HS-27A (cell line): ENCODE results near the gene PREX1.

Experiments used
- DNase-seq: peaks from one replicate; pipeline ENCODE4 v3.0.0-alpha.2; 2012; ENCODE audit warnings: low read depth, missing footprints

The PREX1 gene

DNA sequence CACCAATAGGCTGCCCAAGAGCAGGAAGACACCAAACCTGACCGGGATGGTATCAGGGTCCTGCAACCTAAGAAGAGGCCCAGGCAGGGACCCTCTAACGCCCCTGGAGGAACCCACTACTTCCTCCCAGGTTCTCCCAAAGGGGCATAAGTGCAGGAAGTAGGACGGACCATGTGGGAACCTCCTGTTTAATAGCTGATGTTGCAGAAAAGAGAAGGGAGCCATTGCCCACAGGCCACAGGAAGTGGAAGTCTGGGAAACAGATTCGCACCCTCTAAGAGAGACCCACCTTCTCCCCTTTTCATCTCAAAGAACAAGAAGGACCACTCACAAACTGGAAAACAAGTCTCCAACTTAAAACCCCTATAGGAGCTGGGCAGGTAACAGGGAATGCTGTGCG, 18.1 kb downstream of the PREX1 start:
- DNase-seq: no peak

DNA sequence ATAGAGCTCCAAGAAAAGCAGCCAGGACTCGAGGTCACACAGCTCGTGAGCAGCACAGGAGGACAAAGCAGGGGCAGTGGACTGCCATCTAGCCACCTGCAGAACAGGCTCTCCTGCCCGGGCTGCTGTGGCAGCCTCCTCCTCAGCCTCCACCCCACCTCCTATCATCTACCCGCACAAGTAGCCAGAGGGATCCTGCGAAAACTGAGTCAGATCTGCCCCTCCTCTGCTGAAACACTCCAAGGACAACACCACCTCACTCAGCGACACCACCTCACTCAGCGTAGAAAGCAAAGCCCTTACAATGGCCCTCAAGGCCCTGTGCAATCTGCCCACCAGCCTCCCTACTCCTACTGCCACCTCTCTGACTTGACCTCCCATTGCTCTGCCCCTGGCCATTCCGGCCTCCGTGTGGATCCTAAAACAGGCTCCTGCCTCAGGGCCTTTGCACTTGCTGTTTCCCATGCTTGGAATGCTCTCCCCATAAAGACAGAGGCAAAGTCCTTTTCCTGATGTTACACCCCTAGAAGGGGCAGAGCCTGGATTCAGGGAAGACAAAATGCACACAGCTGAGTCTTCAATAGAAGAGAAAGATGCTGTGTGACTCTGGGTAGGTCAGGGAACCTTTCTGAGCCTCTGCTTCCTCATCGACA, 19.3 kb downstream of the PREX1 start:
- no peak for DNase-seq

DNA sequence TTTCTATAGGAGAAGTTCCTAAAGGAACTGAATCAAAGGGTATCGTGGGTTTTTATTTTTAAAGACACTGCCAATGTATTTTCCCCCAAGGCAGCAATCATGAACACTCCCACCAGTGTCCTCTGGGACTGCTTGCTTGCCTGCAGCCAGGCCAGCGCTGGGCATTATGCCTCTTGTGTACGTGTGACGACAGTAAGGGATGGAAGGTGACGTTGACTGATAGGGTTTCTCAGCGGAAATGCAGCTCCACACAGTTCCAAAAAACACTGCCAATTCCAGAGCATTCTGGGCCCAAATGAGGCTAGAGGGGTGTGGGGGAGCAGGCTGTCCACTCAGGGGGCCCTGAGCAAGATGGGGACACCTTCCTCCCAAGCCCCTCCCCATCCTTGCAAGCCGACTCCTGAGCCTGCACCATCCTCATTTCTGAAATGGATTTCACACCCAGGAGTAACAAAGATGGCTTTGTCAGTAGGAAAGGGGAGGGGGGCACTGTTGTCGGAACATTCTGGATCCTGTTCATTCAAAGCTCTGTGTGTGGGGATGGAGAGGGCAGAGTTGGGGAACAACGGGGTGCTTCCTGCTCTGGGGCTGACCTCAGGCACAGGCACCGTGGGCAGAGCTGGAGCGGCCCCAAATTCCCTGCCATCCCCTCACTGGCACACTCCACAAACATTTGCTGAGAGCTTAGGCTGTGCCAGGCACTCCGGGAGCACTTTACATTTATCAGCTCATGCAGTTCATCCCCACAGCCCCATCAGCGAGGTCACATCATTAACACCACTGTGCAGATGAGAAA, 20.0 kb downstream of the PREX1 start:
- DNase-seq: no peak

DNA sequence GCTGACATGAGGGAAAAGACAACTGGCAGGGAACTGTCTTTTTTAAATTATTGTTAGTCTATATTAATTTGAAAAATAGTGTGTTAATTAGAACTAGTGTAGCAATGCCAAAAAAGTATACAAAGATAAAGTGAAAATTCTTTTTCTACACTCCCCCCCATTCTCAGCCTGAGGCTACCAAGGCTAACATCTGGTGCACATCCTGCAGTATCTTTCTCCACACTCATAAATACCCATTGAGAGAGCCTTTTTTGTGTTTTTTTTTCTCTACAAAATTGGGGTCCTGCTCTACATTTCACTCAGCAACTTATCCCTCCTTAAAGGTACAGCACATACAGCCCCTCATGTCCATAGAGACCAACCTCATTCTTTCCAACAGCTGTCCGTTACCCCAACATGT, 20.7 kb downstream of the PREX1 start:
- DNase-seq: no peak

DNA sequence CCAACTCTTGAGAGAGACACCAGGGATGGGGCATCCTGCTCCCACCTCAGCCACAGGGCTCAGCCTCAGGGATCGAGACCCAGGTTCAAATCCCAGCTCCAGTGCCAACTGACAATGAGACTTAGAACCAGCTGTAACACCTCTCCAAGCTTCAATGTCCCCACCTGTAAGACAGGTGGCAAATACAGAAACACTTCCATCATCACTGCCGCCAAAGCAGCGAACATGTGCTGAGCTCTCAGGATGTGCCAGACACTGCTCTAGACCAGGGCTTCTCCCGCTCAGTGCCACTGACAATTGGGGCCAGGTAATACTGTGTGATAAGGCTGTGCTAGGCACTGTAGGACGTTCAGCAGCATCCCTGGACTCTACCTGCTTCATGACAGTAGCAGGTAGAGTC, 22.1 kb downstream of the PREX1 start:
- DNase-seq: no peak

DNA sequence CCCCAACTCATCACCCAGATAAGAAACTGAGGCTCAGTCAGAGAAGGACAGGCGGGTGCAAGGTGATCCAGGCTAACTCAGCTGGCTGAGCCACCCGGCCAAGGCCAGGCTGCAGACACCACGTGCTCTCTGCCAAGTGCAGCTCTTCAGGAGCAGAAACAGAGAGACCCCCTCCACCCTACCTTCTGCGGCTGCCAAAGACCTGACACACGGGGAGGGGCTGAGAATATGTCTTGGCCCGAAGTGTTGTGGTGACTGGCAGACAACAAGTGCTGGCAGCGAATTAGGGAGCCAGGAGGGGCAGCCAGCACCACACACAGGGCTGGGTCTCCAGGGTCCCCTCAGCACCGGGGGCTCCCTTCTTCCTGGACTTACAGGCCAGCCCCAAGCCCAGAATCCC, 22.5 kb downstream of the PREX1 start:
- DNase-seq: no peak

DNA sequence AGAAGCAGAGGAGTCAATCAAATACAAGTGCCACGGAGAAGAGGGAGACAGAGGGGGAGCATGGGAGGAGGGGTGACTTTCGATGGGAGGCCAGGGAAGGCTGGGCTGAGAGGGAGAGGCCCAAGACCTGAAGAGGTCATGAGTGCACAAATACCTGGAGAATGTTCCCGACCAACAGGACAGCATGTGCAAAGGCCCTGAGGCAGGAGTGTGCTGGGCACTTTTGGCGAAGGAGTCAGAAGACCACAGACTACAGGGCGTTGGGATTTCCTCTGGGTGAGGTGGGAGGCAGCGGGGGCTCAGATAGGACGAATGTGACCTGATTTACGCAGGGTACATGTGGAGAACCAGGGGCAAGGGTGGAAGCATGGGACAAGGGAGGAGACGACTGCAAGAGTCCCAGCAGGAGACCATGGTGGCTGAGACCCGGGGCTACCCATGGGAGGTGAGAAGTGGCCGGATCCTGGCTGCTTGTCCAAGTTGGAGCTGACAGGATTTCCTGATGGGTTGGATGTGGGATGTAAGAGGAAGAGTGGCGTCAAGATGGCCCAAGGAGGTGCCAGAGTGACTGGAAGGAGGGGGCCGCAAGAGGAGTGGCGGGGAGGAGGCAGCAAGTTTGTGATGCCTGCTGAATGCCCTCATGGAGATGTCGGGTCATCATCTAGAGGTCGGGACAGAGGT, 23.4 kb downstream of the PREX1 start:
- DNase-seq: no peak

DNA sequence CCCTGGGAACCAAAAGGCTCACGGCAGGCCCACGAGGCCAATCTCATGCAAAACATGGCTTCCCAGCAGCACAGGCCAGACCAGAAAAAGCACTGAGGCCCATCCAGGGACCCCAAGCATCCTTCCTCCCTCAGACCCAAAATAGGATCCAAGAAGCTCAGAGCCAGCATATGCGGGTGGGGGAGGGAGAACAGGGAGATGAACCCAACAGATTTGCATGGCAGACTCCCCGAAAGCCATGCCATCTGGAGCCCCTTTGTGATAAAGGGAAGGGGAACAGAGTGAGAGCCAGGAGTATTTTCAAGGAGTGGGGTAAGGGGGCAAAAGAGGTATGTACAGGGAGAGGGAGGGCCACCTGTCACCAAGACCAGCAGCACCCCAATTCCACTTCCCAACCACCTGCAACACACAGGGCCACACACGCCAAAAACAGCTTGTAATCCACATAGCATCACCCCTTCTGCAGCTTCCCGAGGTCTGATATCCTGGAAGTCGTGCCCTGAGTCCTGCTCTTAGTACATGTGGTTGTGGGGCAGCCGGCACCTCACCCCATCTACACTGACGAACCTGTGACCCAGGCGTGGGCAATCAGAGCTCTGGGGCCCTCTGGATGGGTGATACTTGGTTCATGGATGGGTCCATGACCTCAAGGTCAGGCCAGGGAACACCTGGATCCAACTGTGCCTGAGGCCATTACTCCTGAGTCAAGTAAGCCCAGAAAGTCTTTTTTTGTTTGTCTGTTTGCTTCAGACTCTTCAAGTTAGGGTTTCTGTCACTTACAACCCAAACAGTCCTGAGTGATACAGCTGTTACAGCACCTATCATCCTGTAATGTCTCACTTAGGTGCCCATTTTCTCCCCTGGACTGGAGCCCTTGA, 24.4 kb downstream of the PREX1 start:
- DNase-seq: no peak

DNA sequence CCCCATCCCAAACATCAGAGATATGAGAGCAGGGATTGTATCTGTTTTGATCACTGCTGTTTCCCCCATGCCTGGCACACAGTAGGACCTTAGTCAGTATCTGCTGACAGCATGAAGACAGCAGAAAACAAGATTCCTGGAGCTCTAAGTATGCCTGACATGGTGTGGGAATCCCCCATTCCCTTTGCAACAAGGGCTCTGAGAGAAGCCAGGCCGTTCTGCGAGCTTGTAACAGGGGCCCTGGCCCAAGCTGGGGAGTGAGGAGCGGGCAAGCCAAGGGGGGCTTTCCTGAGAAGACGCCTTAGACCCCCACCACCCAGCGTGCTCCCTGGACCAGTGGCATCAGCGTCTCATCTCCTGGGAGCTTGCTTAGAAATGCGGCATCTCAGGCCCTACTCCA, 25.2 kb downstream of the PREX1 start:
- no peak for DNase-seq

DNA sequence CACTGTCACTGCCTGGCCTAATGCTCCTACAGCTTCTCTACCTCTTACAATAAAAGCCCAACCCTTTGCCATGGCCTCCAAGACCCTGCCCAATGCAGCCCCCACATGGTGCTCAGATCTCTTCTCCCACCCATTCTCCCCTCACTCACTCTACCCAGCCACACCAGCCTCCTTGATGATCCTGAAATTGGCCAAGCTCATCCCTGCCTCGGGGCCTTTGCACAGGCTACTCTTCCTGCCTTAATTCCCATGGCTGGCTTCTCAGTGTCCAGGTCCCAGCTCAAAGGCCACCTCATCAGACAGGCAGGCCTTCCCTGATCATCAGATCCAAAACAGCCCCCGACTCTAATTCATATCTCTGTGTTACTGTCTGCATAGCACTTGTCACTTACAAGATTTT, 25.6 kb downstream of the PREX1 start:
- no peak for DNase-seq

DNA sequence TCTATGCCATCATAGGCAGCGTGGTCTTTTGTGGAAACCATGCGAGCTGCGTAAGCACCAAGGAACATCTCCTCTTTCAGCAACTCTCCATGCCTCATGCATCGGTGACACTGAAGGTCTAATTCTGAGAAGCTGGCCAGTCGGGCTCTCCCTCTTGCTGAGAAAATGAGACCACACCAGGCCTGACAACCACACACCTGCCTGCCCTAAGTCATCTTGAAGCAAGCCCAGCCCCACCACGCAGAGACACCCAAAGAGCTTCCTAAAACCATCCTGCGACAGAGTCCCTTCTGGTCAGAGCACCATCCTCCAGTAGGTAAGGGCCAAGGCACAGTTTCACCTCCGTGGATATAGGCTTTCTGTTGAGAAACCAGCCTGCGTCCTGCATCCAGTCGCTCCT, 26.6 kb downstream of the PREX1 start:
- DNase-seq: no peak

DNA sequence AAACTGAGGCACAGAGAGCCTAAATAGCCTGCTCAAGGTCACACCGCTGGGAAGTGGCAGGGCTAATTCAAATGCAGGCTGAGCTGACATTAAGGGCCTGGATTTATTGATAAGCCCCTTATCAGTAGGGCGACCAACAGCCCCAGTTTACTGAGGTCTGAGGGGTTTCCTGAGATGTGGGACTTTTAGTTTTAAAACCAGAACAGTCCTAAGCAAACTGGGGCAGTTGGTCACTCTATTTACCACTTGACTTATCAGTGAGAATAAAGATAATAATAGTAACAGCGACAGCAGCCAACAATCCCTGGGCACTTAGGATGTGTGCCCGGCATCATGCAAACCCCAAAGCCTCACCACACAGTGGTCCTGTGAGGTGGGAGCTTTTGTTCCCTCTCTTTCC, 27.6 kb downstream of the PREX1 start:
- no peak for DNase-seq

DNA sequence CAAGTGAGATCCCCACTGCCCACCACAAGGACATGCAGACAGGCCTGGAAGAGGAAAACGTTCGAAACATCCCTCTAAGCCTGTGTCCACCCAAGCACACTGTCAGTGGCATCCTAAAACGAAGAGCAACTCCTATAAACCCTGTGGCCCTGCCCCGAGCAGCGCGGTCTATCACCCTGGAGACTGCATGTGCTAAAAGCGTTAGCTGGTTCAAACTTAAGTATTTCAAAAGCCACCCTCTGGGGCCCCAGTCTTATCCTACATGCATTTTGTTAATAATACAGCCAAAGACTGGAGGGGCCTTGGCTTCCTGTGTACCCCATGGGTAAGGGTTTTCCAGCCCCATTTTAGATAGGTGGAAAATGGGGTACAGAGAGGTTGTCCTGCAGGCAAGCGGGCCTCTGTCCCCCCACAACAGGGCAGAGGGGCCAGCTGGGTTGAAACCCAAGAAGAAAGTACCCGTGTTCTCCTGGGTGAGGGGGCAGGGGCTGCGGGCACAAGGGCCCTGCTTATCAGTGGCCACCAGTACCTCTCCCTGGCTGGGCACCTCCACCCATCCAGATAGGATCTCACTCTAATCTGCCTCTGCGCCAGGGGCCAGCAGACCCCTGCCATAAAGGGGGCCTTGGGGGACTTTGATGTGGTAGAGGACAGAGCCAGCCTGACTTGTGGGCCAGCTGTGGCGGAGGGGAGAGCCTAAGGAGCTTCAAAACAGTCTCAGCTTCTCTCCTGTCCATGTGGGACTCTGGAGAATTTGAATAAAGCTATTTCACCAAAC, 28.3 kb downstream of the PREX1 start:
- DNase-seq: no peak

DNA sequence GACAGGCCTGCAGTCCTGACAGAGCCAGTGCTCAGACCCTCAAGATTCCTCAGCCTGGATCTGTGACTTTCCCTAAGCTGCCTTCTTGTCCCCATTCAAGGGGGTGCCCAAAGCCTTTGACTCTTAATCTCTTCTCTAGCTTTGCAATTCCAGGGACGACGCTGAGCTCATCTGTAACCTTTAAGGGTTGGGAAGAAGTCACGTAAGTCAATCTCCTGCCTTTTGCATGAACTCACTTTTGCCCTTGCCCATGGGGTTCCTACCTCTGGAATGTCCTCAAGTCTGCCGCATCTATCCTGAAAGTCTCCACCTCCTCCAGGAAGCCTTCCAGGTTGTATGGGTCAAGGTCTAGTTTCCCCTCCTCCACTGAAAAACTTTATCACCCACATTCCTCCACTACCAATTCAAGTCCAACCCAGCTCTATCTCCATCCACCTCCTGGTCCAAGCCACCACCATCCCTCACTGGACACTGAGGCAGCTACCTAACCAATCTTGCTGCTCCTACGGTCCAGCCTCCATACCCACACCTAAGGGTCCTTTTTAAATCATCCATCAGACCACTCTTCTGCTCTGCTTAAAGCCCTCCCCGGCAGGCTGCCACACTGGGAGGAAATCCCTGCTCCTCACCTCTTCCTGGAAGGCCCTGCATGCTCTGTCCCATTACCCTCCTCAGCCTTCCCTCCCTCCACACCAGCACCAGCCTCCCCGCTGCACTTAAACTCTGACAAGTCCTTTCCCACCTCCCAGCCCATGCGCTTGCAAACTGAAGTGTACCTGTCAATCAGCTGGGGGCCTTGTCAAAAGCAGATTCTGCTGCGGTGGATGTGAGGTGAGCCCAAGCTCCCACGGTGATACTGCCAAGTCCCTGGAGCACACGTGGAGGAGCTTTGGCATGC, 29.7 kb downstream of the PREX1 start:
- no peak for DNase-seq

DNA sequence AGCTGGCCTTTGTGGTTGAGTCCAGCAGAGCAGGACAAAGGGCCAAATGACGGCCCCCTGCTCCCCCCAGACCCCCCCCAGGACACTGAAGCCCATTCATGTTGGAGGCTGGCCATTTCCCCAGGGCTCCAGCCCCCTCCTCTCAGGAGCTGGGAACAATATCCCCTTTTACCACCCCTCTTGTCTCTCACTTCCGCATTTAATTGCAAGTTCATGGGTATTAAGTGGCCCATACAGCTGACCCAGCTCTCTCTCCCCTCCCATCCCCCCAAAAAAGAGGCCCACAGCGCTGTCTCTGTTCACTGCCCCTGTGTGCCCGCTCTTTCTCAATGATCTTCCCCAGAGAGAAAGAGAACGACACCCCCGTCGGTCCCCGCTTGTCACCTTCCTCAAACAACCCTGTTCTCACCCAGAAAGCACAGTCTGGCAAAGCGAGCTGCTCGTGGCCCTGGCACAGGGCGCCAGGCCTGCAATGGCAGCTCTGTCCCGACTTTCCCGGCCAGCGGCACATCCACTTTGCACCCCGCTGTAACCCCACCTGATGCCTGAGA, 30.4 kb downstream of the PREX1 start:
- DNase-seq: no peak

DNA sequence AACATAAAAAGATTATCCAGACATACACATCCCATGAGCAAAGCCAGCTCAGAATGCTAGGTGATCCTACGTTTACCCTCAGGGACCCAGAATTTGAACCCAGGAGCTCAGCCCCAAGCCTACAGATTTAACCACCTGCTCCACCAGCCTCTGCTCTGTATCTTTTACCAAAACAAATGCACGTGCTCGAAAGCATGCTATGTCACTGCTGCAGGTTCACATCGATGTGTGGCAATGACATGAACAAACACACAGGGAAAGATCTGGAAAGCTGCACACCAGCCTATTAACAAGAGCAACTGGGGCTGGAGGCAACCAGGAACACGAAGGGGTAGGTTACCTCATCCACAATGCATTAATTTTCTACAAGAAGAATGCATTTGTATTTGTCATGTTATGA, 32.1 kb downstream of the PREX1 start:
- DNase-seq: no peak

DNA sequence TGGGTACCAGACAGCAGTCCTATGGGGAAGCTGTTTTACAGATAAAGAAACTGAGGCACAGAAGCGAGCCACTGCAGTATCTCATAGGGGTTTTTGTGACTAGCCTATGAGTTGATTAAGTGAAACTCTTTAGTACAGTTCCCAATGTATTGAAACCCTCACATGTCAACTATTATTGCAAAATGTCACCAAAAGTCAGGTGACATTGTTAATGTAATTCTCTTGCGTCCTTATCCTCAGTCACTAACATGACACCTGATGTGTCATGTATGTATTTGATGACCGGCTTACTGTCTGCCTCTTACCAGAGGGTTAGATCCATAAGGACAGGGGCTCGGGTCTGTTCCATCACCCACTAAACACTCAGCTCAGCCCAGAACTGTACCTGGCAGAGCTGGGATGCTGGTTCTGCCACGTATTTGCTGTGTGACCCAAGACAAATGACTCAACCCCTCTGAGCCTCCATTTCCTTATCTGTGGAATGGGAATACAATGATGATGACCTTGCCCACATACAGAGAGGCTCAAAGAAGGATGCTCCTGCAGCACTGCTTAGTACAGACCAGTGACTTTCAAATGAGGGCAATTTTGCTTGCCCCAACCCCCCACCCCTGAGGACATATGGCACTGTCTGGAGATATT, 32.9 kb downstream of the PREX1 start:
- DNase-seq: no peak

DNA sequence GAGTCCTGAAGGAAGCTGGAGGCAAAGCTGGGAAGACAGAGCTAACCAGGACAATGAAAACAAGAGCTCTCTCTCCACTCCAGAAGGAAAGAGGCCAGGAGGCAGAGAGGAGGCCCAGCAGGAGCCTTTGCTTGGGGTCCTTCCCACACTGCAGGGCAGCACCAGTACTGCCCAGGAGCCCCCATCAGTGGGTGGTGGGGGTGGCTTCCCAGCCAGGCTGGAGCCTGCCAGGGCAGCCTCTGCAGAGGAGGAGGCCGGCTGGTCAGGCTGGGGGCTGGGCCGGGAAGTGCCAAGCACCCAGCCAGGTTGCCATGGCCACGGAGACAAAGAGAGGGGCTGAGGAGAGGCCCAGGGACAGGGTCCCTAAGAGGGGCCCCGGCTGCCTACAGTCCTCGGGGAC, 33.4 kb downstream of the PREX1 start:
- DNase-seq: no peak

DNA sequence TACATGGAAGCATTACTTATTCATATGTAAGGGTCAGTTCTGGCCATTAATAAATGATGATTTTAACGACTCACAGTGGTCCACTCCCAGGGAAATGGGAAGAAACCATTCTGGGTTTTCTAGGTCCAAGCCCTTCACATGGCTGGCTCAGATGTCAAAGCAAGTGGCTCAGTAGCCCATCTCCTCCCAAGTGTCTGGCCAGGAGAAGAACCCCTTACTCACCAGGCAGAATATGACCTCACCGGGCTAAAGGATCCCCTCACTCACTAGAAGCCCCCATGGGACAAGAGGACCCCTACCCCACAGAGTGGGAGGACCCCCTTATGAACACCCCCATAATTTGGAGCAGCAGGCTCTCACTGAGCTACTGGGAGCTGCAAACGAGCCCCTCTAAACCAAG, 34.0 kb downstream of the PREX1 start:
- DNase-seq: no peak

DNA sequence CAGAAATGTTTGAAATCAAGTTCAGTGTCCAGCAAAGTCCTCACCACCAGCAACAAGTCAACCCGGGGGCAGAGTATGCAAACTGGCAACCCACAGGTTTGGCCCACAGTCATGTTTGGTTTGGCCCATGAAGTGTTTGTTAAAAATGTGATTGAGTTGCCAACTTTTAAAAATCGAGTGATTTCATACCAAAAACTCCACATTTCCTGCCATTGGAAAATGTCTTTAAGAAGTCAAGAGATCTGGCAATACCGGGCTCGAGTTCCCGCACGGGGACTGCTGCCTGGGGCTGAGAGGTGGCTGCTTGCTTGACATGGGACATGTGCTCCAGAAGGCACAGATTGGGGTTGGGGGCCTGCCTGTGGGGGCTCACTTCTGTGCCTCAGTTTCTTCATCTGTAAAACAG, 36.1 kb downstream of the PREX1 start:
- DNase-seq: peak; percentile 9
